H1 (cell line): ENCODE measurements around the gene TASOR2. TPM values are rescaled to one million over a fixed set of nuclear protein-coding genes. Genes with fewer than 3 reads are reported as not detected.

ENCODE experiments used
- CTCF ChIA-PET: fragments of 300-600 bp; sonication (Branson Sonifier 250); formaldehyde crosslinking; loops from one replicate; lab custom pipeline; 2021; ENCODE audit not compliant: partially characterized antibody; lab: Charles Lee
- POLR2A ChIA-PET: fragments of 300-600 bp; sonication (Branson Sonifier 250); formaldehyde crosslinking; loops from one replicate; lab custom pipeline; 2021; ENCODE audit warnings: inconsistent platforms; ENCODE audit not compliant: partially characterized antibody; lab: Charles Lee
- DNase-seq, 2 experiments: peaks; one replicate each; pipeline versions ENCODE4 v3.0.0 to v3.0.0-alpha.2; 2010 to 2022; ENCODE audit warnings: low spot score in 2 of 2, low read depth in 1 of 2, mixed read lengths in 1 of 2
- FAIRE-seq: peaks from 2 replicates; lab custom pipeline; 2011; peaks lifted over from hg19 to GRCh38; lab: Jason Lieb, UNC
- H2AFZ ChIP-seq: 2 replicates; pipeline ENCODE4 v1.8.1; 2012; ENCODE audit warnings: low read length, inconsistent platforms
- H2AK5ac ChIP-seq: 2 replicates; pipeline ENCODE4 v1.6.1; 2013; ENCODE audit warnings: low read depth, low read length
- H2BK120ac ChIP-seq: replicated peaks from 2 replicates; pipeline ENCODE3; 2013; ENCODE audit warnings: low read depth, low read length, inconsistent platforms
- H2BK12ac ChIP-seq: 2 replicates; pipeline ENCODE4 v1.6.1; 2013; ENCODE audit warnings: low read depth, low read length
- H2BK15ac ChIP-seq: 2 replicates; pipeline ENCODE4 v1.6.1; 2013; ENCODE audit warnings: low read length
- H2BK20ac ChIP-seq: 2 replicates; pipeline ENCODE4 v1.6.1; 2013; ENCODE audit warnings: low read length
- H2BK5ac ChIP-seq: 2 replicates; pipeline ENCODE4 v1.6.1; 2013; ENCODE audit warnings: low read depth, low read length
- H3K14ac ChIP-seq: 2 replicates; pipeline ENCODE4 v1.6.1; 2013; ENCODE audit warnings: inconsistent platforms; ENCODE audit not compliant: insufficient read length
- H3K18ac ChIP-seq: 2 replicates; pipeline ENCODE4 v1.6.1; 2013; ENCODE audit warnings: low read length; ENCODE audit errors: extremely low read depth
- H3K23ac ChIP-seq: 2 replicates; pipeline ENCODE4 v1.6.1; 2013; ENCODE audit warnings: inconsistent platforms; ENCODE audit not compliant: insufficient read length
- H3K23me2 ChIP-seq: 2 replicates; pipeline ENCODE4 v1.6.1; 2013; ENCODE audit warnings: low read depth, low read length
- H3K27ac ChIP-seq: 2 replicates; pipeline ENCODE4 v1.6.1; 2011; ENCODE audit warnings: low read depth, low read length, inconsistent platforms
- H3K27me3 ChIP-seq, 4 experiments: replicated peaks in 1 of 4; 1 replicate in 1 of 4; 2 replicates in 3 of 4; pipeline versions ENCODE4 v1.6.1 to v1.8.1; 2011 to 2013; ENCODE audit warnings: low read length in 3 of 4, mild to moderate bottlenecking in 3 of 4, inconsistent platforms in 2 of 4, mixed read lengths in 2 of 4, moderate library complexity in 1 of 4; ENCODE audit not compliant: control insufficient read depth in 3 of 4, insufficient read depth in 3 of 4; ENCODE audit errors: extremely low read depth in 1 of 4
- H3K36me3 ChIP-seq, 4 experiments: 2 replicates each; pipeline versions ENCODE4 v1.6.1 to v1.8.1; 2011 to 2013; ENCODE audit warnings: mild to moderate bottlenecking in 4 of 4, low read length in 3 of 4, moderate library complexity in 2 of 4, control low read depth in 1 of 4, inconsistent platforms in 1 of 4; ENCODE audit not compliant: insufficient read depth in 4 of 4, control insufficient read depth in 2 of 4
- H3K4ac ChIP-seq: replicated peaks from 2 replicates; pipeline ENCODE3; 2013; ENCODE audit warnings: low read length, low read depth, mixed read lengths, inconsistent platforms; ENCODE audit not compliant: insufficient read length
- H3K4me1 ChIP-seq, 4 experiments: replicated peaks in 1 of 4; 1 replicate in 1 of 4; 2 replicates in 3 of 4; pipeline versions ENCODE4 v1.6.1 to v1.8.1; 2011 to 2013; ENCODE audit warnings: low read length in 3 of 4, inconsistent platforms in 2 of 4, mixed read lengths in 1 of 4; ENCODE audit not compliant: insufficient read depth in 4 of 4, control insufficient read depth in 3 of 4
- H3K4me2 ChIP-seq, 2 experiments: 2 replicates each; pipeline versions ENCODE4 v1.6.1 to v1.8.1; 2011 to 2013; ENCODE audit warnings: low read depth in 2 of 2, low read length in 2 of 2, control low read depth in 1 of 2, inconsistent platforms in 1 of 2, mild to moderate bottlenecking in 1 of 2; ENCODE audit not compliant: insufficient read depth in 1 of 2
- H3K4me3 ChIP-seq, 4 experiments: fragments of 200-600, 300-600 bp in 1 of 4; sonication (generic), shearing (Covaris generic), sonication (Bioruptor Twin) in 1 of 4; 2 replicates each; pipeline versions ENCODE4 v1.5.1 to v1.8.1; 2011 to 2016; ENCODE audit warnings: low read length in 4 of 4, low read depth in 3 of 4, control low read depth in 2 of 4, inconsistent platforms in 2 of 4, mild to moderate bottlenecking in 2 of 4, mixed read lengths in 1 of 4, moderate library complexity in 1 of 4; ENCODE audit not compliant: insufficient read depth in 2 of 4; ENCODE audit errors: extremely low read depth in 1 of 4
- H3K56ac ChIP-seq: replicated peaks from 2 replicates; pipeline ENCODE3; 2013; ENCODE audit warnings: low read depth, mild to moderate bottlenecking, mixed read lengths, low read length, inconsistent platforms; ENCODE audit not compliant: insufficient read length
- H3K79me1 ChIP-seq: 2 replicates; pipeline ENCODE4 v1.6.1; 2013; ENCODE audit warnings: low read depth, low read length, control low read depth
- H3K79me2 ChIP-seq, 2 experiments: 2 replicates each; pipeline versions ENCODE4 v1.6.1 to v1.8.1; 2012 to 2013; ENCODE audit warnings: low read length in 2 of 2, mild to moderate bottlenecking in 2 of 2, inconsistent platforms in 1 of 2; ENCODE audit not compliant: insufficient read depth in 2 of 2, control insufficient read depth in 1 of 2
- H3K9ac ChIP-seq, 4 experiments: replicated peaks in 1 of 4; 1 replicate in 1 of 4; 2 replicates in 3 of 4; pipeline versions ENCODE4 v1.6.1 to v1.8.1; 2011 to 2013; ENCODE audit warnings: low read depth in 3 of 4, low read length in 3 of 4, control low read depth in 2 of 4, mild to moderate bottlenecking in 2 of 4, moderate library complexity in 2 of 4, inconsistent platforms in 1 of 4; ENCODE audit errors: extremely low read depth in 1 of 4
- H3K9me3 ChIP-seq, 2 experiments: 2 replicates each; pipeline versions ENCODE4 v1.6.1 to v1.8.1; 2012 to 2013; ENCODE audit warnings: mild to moderate bottlenecking in 2 of 2, moderate library complexity in 2 of 2, control low read depth in 1 of 2, inconsistent platforms in 1 of 2, low read depth in 1 of 2, low read length in 1 of 2, mixed read lengths in 1 of 2; ENCODE audit not compliant: insufficient read depth in 2 of 2
- H4K20me1 ChIP-seq, 2 experiments: replicated peaks in 1 of 2; 2 replicates each; pipeline versions ENCODE3 to v1.8.1; 2011 to 2013; ENCODE audit warnings: inconsistent platforms in 2 of 2, low read length in 2 of 2, mild to moderate bottlenecking in 1 of 2; ENCODE audit not compliant: insufficient read depth in 2 of 2, control insufficient read depth in 1 of 2
- H4K5ac ChIP-seq: 2 replicates; pipeline ENCODE4 v1.6.1; 2013; ENCODE audit warnings: low read length, low read depth, mixed read lengths, inconsistent platforms; ENCODE audit not compliant: insufficient read length
- H4K8ac ChIP-seq: 2 replicates; pipeline ENCODE4 v1.8.0; 2013; ENCODE audit warnings: mild to moderate bottlenecking, moderate library complexity, low read length, inconsistent platforms; ENCODE audit not compliant: insufficient read depth; ENCODE audit errors: extremely low read depth
- H4K91ac ChIP-seq: replicated peaks from 2 replicates; pipeline ENCODE3; 2013; ENCODE audit warnings: low read length, mixed read lengths, inconsistent platforms; ENCODE audit not compliant: insufficient read length
- BACH1 ChIP-seq: IDR thresholded peaks from 2 replicates; pipeline ENCODE4 v1.6.1; 2012; ENCODE audit warnings: low read length, improper control_type of control experiment
- HDAC2 ChIP-seq, 2 experiments: fragments of 300-600 bp in 1 of 2; sonication (generic) in 1 of 2; IDR thresholded peaks; 2 replicates each; pipeline ENCODE4 v1.6.1; 2011 to 2012; ENCODE audit warnings: low read depth in 2 of 2, low read length in 2 of 2, mild to moderate bottlenecking in 2 of 2, moderate library complexity in 2 of 2, borderline replicate concordance in 1 of 2, inconsistent platforms in 1 of 2
- WGBS, 2 experiments: shearing (Covaris generic) in 1 of 2; methylation state at CpG; one replicate each; pipeline versions ENCODE4 v1.1.6 to v1.1.7; 2013 to 2015; ENCODE audit warnings: low lambda C conversion rate in 2 of 2, mixed read lengths in 2 of 2, inconsistent platforms in 1 of 2, low coverage in 1 of 2, missing lambda C conversion rate in 1 of 2; ENCODE audit not compliant: insufficient replicate concordance in 2 of 2, insufficient coverage in 1 of 2, insufficient read length in 1 of 2; ENCODE audit errors: extremely low coverage in 1 of 2, missing lambda C conversion rate in 1 of 2; 5-methylcytosine and 5-hydroxymethylcytosine counted together
- polyA plus RNA-seq, 7 experiments: library from polyadenylated mRNA; depleted of rRNA in 3 of 7; stranded (reverse) in 5 of 7; unstranded in 2 of 7; fragments of >200 nt in 5 of 7; fragments of 200-250 nt in 2 of 7; gene quantifications; 1 replicate in 5 of 7; 2 replicates in 1 of 7; 4 replicates in 1 of 7; pipeline versions ENCODE4 v1.2.1 to v1.2.3, GENCODE V29; 2011 to 2013; ENCODE audit warnings: missing spikeins in 2 of 7, mixed read lengths in 2 of 7
- total RNA-seq: library from RNA; stranded (reverse); fragmentation: NEBNext Ultra II Directional; extraction: Animal tissue kit (Norgen Biotek cat#: 25700); gene quantifications from 2 replicates; pipeline ENCODE4 v1.2.1, GENCODE V29; 2021

Gene TASOR2
- total and polyA plus RNA-seq, 2 of the 8 experiments (the other 6 are each of a cell fraction or from before 2014, with no cell fraction given): 13.1 to 74.9 TPM

DNA sequence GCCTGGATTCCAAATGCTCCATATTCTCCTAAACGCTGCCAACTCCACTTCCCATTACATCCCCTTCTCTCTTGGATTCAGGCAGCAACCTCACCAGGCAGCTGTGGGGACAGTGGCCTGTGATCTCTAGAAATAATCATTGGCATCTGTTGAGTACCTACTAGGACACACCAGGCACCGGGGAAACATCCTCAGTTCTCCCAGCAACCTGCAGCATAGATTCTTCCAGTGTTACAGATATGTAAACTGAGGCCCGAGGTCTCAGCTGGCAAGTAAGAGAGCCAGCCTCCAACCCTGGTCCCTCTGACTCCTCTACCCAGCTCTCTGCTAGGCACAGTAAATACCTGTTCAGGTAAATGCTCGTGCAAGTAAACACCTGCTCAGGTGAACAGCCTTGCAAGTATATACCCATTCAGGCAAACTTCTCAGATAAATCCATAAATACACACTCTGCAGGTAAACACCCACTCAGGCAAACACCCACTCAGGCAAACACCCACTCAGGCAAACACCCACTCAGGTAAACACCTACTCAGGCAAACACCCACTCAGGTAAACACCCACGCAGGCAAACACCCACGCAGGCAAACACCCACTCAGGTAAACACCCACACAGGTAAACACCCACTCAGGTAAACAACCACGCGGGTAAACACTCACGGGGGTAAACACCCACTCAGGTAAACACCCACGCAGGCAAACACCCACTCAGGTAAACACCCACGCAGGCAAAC is 37.0 kb upstream of the TASOR2 start:
- Histone ChIP-seq H2BK20ac (no peak overlapping the region), H2BK5ac (no peak overlapping the region), H2AK5ac (no peak overlapping the region), H3K79me2 (no peaks in the 10 kb centered on the region), H2AFZ (no peak overlapping the region), H4K91ac (no peak overlapping the region)
- POLR2A ChIA-PET: no interaction called here
- TF ChIP-seq BACH1 (peak; percentile 30; the same call in 1 of the 2 replicates), HDAC2 (IDR thresholded peaks at IDR 0.05; ENCODE audit: borderline replicate concordance in 1 of 2, low read depth in 2 of 2, low read length in 2 of 2) (no peak)
- TF ChIP-seq, all 59 proteins: peak for 1
- H2BK120ac ChIP-seq: no peak overlapping the region
- DNase-seq: no peak
- no peaks in the 10 kb centered on the region for H3K9me3 ChIP-seq
- H3K14ac ChIP-seq: no peak overlapping the region
- no peak overlapping the region for H4K5ac ChIP-seq
- no peak overlapping the region for H3K4me2 ChIP-seq
- H2BK12ac ChIP-seq: no peak overlapping the region
- H3K27me3 ChIP-seq: no peaks in the 10 kb centered on the region
- WGBS, 2 experiments: 95% methylated on average over 11 of the region's 11 CpGs; no CpG with 5 or more reads in 1 of the 2 experiments
- H3K4me1 ChIP-seq: no peaks in the 10 kb centered on the region; a peak in 2 of 7 replicates
- no peak overlapping the region for H3K27ac ChIP-seq
- H4K20me1 ChIP-seq: peaks cover 0 to 2% of the 10 kb centered on the region in 2 experiments
- peaks cover 0 to 5% (median 1%) of the 10 kb centered on the region in 4 experiments; a peak in 2 of 8 replicates for H3K36me3 ChIP-seq
- FAIRE-seq: no peak
- H3K23ac ChIP-seq: no peak overlapping the region
- CTCF ChIA-PET: interaction anchor here (1.0 kb wide), 1 partner anchor 17 kb away, joined by 7 read pairs; no protein-coding TSS in a partner anchor
- H3K79me1 ChIP-seq: peaks cover 3% of the 10 kb centered on the region; the same call in 1 of the 2 replicates
- no peak overlapping the region for H4K8ac ChIP-seq
- no peak overlapping the region for H2BK15ac ChIP-seq
- no peak overlapping the region for H3K18ac ChIP-seq
- no peak overlapping the region for H3K4me3 ChIP-seq
- no peak overlapping the region for H3K56ac ChIP-seq
- no peak overlapping the region for H3K9ac ChIP-seq
- no peak overlapping the region for H3K4ac ChIP-seq
- no peaks in the 10 kb centered on the region for H3K23me2 ChIP-seq
